D721Med (cell line): Measurements from ENCODE around the gene KCND3.

Experiments
- DNase-seq: peaks from one replicate; pipeline ENCODE4 v3.0.0; 2011; ENCODE audit warnings: low spot score; ENCODE audit not compliant: insufficient read length
- FAIRE-seq: peaks from 2 replicates; lab custom pipeline; 2011; peaks lifted over from hg19 to GRCh38; lab: Jason Lieb, UNC
- CTCF ChIP-seq: IDR thresholded peaks from 2 replicates; pipeline ENCODE4 v1.5.1; 2012; ENCODE audit warnings: mild to moderate bottlenecking, control low read depth; ENCODE audit not compliant: insufficient read depth; ENCODE audit errors: missing control alignments

KCND3 gene

DNA sequence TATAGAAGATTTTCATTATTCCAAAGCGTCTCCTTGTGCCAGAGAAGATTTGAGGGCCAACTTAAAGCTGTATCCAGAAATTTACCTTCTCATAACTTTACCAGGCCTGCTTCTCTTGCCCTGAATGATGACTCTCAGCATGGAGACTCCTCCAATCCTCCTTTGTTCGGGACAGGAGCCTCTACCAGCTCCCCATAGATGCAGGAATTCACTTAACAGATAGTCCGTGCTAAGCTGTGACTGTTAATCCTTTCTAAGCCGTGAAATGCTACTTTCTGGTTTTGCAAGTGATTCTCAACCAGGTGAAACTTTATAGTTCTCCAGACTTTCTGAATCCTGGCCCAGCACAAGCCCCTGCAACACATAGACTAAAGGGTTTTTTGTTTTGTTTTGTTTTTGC, 31.8 kb upstream of the KCND3 start:
- no peak for DNase-seq
- FAIRE-seq, result no peak

GRCh38 chr1:112017183-112017582, 27.7 kb upstream of the KCND3 start:
- DNase-seq, result no peak

More for the DNA sequence above, 31.8 kb upstream of the KCND3 start:
- no peak for TF ChIP-seq CTCF

DNA sequence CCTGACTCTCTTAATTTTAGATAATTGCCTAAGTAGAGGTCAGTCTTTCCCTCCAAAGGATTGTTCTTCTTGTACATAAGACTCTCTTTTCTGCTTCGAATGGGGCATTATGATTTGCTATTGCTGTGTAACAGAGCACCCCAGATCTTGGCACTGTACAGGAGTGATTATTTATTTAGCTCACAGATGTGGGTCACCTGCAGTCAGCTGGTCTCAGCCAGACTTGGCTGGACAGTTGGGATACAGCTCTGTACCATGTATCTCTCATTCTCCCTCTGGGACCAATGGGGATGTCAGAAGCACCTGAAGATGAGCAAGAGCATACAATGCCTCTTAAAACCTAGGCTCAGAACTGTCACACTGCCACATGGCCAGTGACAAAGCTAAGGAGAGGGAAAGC, 23.4 kb upstream of the KCND3 start:
- DNase-seq (no peak), FAIRE-seq (no peak)
- TF ChIP-seq CTCF, result no peak

More at GRCh38 chr1:112017183-112017582, 27.7 kb upstream of the KCND3 start:
- TF ChIP-seq CTCF, result no peak
- FAIRE-seq, result no peak

DNA sequence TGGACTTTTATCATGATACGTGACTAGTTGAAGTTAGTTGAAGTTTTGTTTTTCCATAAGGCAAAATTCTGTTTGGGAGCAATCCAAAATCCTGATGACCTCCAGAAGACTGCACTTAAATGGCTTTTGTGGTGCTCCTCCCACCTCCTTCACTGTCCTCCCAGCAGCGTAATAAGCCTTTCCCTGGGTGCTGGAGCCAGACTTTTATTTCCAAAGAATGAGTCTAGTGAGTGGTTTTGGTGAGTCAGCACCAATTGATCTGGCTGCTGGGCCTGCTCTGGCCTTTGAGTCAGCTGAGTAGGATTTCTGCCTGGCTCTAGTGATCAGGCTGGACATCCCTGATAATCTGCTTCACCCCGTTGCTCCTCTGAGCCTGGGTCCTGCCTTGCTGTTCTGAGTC, 21.7 kb upstream of the KCND3 start:
- DNase-seq, result no peak
- no peak for FAIRE-seq
- no peak for TF ChIP-seq CTCF

GRCh38 chr1:112007169-112007568, 17.7 kb upstream of the KCND3 start:
- no peak for TF ChIP-seq CTCF
- FAIRE-seq (no peak), DNase-seq (no peak)

- DNase-seq (no peak), FAIRE-seq (no peak)
- TF ChIP-seq CTCF, result no peak
Observed at GRCh38 chr1:112006416-112007025, 17.1 kb upstream of the KCND3 start.

DNA sequence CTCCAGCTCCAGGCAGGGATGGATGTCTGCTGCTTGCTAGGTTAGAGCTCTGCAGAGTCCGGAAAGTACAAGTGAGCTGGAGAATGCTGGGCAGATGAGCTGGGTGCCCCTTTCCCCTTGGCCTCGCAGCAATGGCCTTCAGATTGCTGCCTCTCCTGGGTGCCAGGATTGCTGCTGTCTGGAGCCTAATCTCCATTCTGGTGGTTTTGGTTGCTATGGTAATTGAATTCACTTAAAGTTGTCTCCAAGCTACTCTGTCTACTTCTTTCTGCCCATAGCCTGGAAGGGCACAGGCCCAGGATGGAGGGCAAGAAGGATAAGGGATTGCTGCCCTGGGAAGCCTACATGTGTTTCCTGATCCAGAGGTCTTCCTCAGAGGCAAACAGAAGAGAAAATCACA, 14.6 kb upstream of the KCND3 start:
- TF ChIP-seq CTCF, result no peak

More for the DNA sequence above, 14.6 kb upstream of the KCND3 start:
- FAIRE-seq (no peak), DNase-seq (no peak)
